ENCODE results near the gene PTK6.
"Not testable (repeated sequence)": the region's sequence is repeated elsewhere in the genome, so short reads cannot be mapped to it uniquely, and the experiment has no call there.

The PTK6 gene

GRCh38 chr20:63518946-63519667, 18.1 kb downstream of the PTK6 start:
- H3K4me1 ChIP-seq (ENCODE audit: control insufficient read depth, insufficient read depth, low read length, poor library complexity, severe bottlenecking) = peaks cover 25% of the 10 kb centered on the region
- peaks cover 10% of the 10 kb centered on the region for H3K36me3 ChIP-seq (ENCODE audit: control insufficient read depth, insufficient read depth, low read length)
- H3K27me3 ChIP-seq (replicated peaks; ENCODE audit: control insufficient read depth, insufficient read depth, low read length, poor library complexity, severe bottlenecking) = no peaks in the 10 kb centered on the region
- no peaks in the 10 kb centered on the region for H3K9me3 ChIP-seq (ENCODE audit: control insufficient read depth, low read length)
- peak overlapping the region; percentile 70 for H3K27ac ChIP-seq (ENCODE audit: insufficient read depth, low read length, poor library complexity, severe bottlenecking)
- no peak for DNase-seq
- peak overlapping the region; percentile 76 for H3K4me3 ChIP-seq (ENCODE audit: insufficient read depth, low read depth, low read length, poor library complexity, severe bottlenecking)

- Histone ChIP-seq H3K9me3 (ENCODE audit: control insufficient read depth, low read length) (no peaks in the 10 kb centered on the region), H3K4me3 (ENCODE audit: insufficient read depth, low read depth, low read length, poor library complexity, severe bottlenecking) (no peak overlapping the region), H3K36me3 (ENCODE audit: control insufficient read depth, insufficient read depth, low read length) (peaks cover 6% of the 10 kb centered on the region), H3K27ac (ENCODE audit: insufficient read depth, low read length, poor library complexity, severe bottlenecking) (no peak overlapping the region), H3K4me1 (ENCODE audit: control insufficient read depth, insufficient read depth, low read length, poor library complexity, severe bottlenecking) (peaks cover 25% of the 10 kb centered on the region), H3K27me3 (replicated peaks; ENCODE audit: control insufficient read depth, insufficient read depth, low read length, poor library complexity, severe bottlenecking) (no peaks in the 10 kb centered on the region)
- no peak for DNase-seq
These were observed 18.8 kb downstream of the PTK6 start for GRCh38 chr20:63518351-63518861.

DNA sequence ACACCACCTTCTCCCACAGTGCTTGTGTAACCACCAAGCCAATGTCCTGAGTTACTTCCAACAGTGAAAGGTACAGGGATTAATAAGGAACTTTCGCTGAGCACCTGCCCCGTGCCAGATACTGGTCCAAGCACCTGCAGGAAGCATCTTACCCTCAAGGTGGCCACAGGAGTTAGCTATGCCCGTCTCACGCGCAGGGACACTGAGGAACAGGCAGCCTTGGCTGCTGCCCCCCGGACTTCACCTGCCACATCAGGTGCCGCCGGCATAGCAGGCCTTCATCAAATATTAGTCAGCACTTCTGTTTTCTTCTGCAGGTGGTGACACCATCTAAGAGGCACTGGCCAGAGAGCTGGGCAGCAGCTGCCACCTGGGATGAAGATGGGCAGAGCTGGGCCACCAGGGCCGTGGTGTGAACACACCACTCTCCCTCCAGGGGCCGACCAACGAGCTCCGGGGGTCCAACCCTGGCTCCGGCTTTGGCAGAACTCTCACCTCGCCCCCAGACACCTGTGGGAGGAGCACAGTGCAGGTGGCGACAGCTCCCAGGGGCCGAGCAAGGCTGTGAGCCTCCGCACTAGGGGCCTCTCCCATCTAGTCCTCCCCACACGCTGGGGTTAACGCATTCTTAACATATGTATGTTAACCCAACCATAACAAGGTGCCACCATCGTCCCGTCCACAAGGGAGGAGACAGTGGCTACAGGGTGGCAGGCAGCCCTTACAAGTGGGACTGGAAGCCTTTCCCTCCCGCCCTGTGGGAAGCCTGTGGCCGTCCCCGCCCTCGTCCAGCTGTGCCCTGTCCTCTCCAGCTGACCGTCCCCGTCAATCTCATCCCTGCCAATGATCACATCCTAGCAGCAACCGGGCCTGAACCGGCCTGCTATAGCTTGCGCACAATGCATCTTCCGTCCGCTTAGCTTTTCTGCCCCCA, 19.5 kb downstream of the PTK6 start:
- DNase-seq = no peak
- Histone ChIP-seq H3K4me3 (ENCODE audit: insufficient read depth, low read depth, low read length, poor library complexity, severe bottlenecking) (no peak overlapping the region), H3K4me1 (ENCODE audit: control insufficient read depth, insufficient read depth, low read length, poor library complexity, severe bottlenecking) (peaks cover 24% of the 10 kb centered on the region), H3K9me3 (ENCODE audit: control insufficient read depth, low read length) (no peaks in the 10 kb centered on the region), H3K36me3 (ENCODE audit: control insufficient read depth, insufficient read depth, low read length) (no peaks in the 10 kb centered on the region), H3K27ac (ENCODE audit: insufficient read depth, low read length, poor library complexity, severe bottlenecking) (no peak overlapping the region), H3K27me3 (replicated peaks; ENCODE audit: control insufficient read depth, insufficient read depth, low read length, poor library complexity, severe bottlenecking) (no peaks in the 10 kb centered on the region)

DNA sequence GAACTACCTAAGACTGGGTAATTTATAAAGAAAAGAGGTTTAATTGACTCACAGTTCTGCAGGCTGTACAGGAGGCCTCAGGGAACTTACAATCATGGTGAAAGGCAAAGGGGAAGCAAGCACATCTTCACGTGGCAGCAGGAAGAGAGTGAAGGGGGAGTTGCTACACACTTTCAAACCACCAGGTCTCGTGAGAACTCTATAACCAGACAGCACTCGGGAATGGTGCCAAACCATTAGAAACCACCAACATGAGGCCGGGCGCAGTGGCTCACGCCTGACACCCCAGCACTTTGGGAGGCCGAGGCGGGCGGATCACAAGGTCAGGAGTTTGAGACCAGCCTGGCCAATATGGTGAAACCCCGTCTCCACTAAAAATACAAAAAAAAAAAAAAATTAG, 22.7 kb downstream of the PTK6 start:
- H3K36me3 ChIP-seq (ENCODE audit: control insufficient read depth, insufficient read depth, low read length); H3K27me3 ChIP-seq (replicated peaks; ENCODE audit: control insufficient read depth, insufficient read depth, low read length, poor library complexity, severe bottlenecking); H3K4me3 ChIP-seq (ENCODE audit: insufficient read depth, low read depth, low read length, poor library complexity, severe bottlenecking); H3K27ac ChIP-seq (ENCODE audit: insufficient read depth, low read length, poor library complexity, severe bottlenecking); H3K9me3 ChIP-seq (ENCODE audit: control insufficient read depth, low read length); H3K4me1 ChIP-seq (ENCODE audit: control insufficient read depth, insufficient read depth, low read length, poor library complexity, severe bottlenecking); DNase-seq: not testable (repeated sequence)

GRCh38 chr20:63513207-63513606, 24.0 kb downstream of the PTK6 start:
- DNase-seq = no peak

GRCh38 chr20:63509088-63509564, 28.1 kb downstream of the PTK6 start:
- no peak overlapping the region for H3K4me3 ChIP-seq (ENCODE audit: insufficient read depth, low read depth, low read length, poor library complexity, severe bottlenecking)
- DNase-seq = no peak
- H3K27me3 ChIP-seq (replicated peaks; ENCODE audit: control insufficient read depth, insufficient read depth, low read length, poor library complexity, severe bottlenecking) = no peaks in the 10 kb centered on the region
- no peaks in the 10 kb centered on the region for H3K4me1 ChIP-seq (ENCODE audit: control insufficient read depth, insufficient read depth, low read length, poor library complexity, severe bottlenecking)
- no peak overlapping the region for H3K27ac ChIP-seq (ENCODE audit: insufficient read depth, low read length, poor library complexity, severe bottlenecking)
- H3K9me3 ChIP-seq (ENCODE audit: control insufficient read depth, low read length) = no peaks in the 10 kb centered on the region
- H3K36me3 ChIP-seq (ENCODE audit: control insufficient read depth, insufficient read depth, low read length) = no peaks in the 10 kb centered on the region

More at GRCh38 chr20:63513207-63513606, 24.0 kb downstream of the PTK6 start:
- Histone ChIP-seq H3K4me3 (ENCODE audit: insufficient read depth, low read depth, low read length, poor library complexity, severe bottlenecking) (no peak overlapping the region), H3K27ac (ENCODE audit: insufficient read depth, low read length, poor library complexity, severe bottlenecking) (no peak overlapping the region), H3K9me3 (ENCODE audit: control insufficient read depth, low read length) (no peaks in the 10 kb centered on the region), H3K27me3 (replicated peaks; ENCODE audit: control insufficient read depth, insufficient read depth, low read length, poor library complexity, severe bottlenecking) (no peaks in the 10 kb centered on the region), H3K4me1 (ENCODE audit: control insufficient read depth, insufficient read depth, low read length, poor library complexity, severe bottlenecking) (no peaks in the 10 kb centered on the region), H3K36me3 (ENCODE audit: control insufficient read depth, insufficient read depth, low read length) (no peaks in the 10 kb centered on the region)

- no peak for DNase-seq
- Histone ChIP-seq H3K27me3 (replicated peaks; ENCODE audit: control insufficient read depth, insufficient read depth, low read length, poor library complexity, severe bottlenecking) (no peaks in the 10 kb centered on the region), H3K4me1 (ENCODE audit: control insufficient read depth, insufficient read depth, low read length, poor library complexity, severe bottlenecking) (no peaks in the 10 kb centered on the region), H3K36me3 (ENCODE audit: control insufficient read depth, insufficient read depth, low read length) (no peaks in the 10 kb centered on the region), H3K4me3 (ENCODE audit: insufficient read depth, low read depth, low read length, poor library complexity, severe bottlenecking) (no peak overlapping the region), H3K27ac (ENCODE audit: insufficient read depth, low read length, poor library complexity, severe bottlenecking) (no peak overlapping the region), H3K9me3 (ENCODE audit: control insufficient read depth, low read length) (no peaks in the 10 kb centered on the region)
These were observed 29.0 kb downstream of the PTK6 start for GRCh38 chr20:63508072-63508768.

DNA sequence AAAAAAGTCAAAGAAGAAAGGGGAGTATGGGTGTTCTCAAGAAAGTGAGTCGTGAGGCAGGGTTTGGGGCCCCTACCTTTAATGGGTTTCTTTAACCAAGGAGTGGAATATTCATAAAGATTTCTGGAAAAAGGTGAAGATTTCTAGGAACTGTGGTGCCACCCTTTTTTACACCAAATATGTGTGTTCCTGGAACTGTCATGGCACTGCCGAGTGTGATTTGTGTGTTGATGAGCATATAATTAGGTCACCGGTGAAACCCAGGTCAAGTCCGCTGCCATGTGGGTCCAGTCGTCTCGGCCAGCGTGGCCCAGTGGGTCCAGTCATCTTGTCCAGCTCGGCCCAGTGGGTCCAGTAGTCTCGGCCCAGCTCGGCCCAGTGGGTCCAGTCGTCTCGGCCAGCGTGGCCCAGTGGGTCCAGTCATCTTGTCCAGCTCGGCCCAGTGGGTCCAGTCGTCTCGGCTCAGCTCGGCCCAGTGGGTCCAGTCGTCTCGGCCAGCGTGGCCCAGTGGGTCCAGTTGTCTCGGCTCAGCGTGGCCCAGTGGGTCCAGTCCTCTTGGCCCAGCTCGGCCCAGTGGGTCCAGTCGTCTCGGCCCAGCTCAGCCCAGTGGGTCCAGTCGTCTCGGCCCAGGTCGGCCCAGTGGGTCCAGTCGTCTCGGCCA, 30.0 kb downstream of the PTK6 start:
- no peaks in the 10 kb centered on the region for H3K9me3 ChIP-seq (ENCODE audit: control insufficient read depth, low read length)
- H3K27ac ChIP-seq (ENCODE audit: insufficient read depth, low read length, poor library complexity, severe bottlenecking) = no peak overlapping the region
- H3K36me3 ChIP-seq (ENCODE audit: control insufficient read depth, insufficient read depth, low read length) = no peaks in the 10 kb centered on the region
- H3K27me3 ChIP-seq (replicated peaks; ENCODE audit: control insufficient read depth, insufficient read depth, low read length, poor library complexity, severe bottlenecking) = no peaks in the 10 kb centered on the region
- no peak overlapping the region for H3K4me3 ChIP-seq (ENCODE audit: insufficient read depth, low read depth, low read length, poor library complexity, severe bottlenecking)
- H3K4me1 ChIP-seq (ENCODE audit: control insufficient read depth, insufficient read depth, low read length, poor library complexity, severe bottlenecking) = no peaks in the 10 kb centered on the region
- no peak for DNase-seq

GRCh38 chr20:63505723-63506122, 31.5 kb downstream of the PTK6 start:
- Histone ChIP-seq H3K4me1 (ENCODE audit: control insufficient read depth, insufficient read depth, low read length, poor library complexity, severe bottlenecking) (no peaks in the 10 kb centered on the region), H3K4me3 (ENCODE audit: insufficient read depth, low read depth, low read length, poor library complexity, severe bottlenecking) (no peak overlapping the region), H3K27me3 (replicated peaks; ENCODE audit: control insufficient read depth, insufficient read depth, low read length, poor library complexity, severe bottlenecking) (no peaks in the 10 kb centered on the region), H3K27ac (ENCODE audit: insufficient read depth, low read length, poor library complexity, severe bottlenecking) (no peak overlapping the region), H3K36me3 (ENCODE audit: control insufficient read depth, insufficient read depth, low read length) (no peaks in the 10 kb centered on the region), H3K9me3 (ENCODE audit: control insufficient read depth, low read length) (no peaks in the 10 kb centered on the region)
- no peak for DNase-seq

All from effector memory CD4-positive, alpha-beta T cell (primary cell).